Sigmoid colon (tissue), 4 donors: Measurements from ENCODE around the gene TNNC2.
"Not testable (repeated sequence)": the region's sequence is repeated elsewhere in the genome, so short reads cannot be mapped to it uniquely, and the experiment has no call there.

Experiments used
- POLR2A ChIP-seq, 2 donors: fragments of 450-650 bp; IDR thresholded peaks; one replicate each; pipeline ENCODE4 v1.6.1; 2016; ENCODE audit warnings: antibody characterized with exemption in 2 of 2, mild to moderate bottlenecking in 2 of 2, moderate library complexity in 2 of 2
- POLR2AphosphoS5 ChIP-seq, 4 donors: sonication (generic); formaldehyde crosslinking; IDR thresholded peaks; one replicate each; pipeline ENCODE4 v1.6.1; 2017; ENCODE audit warnings: antibody characterized with exemption in 4 of 4
- TF ChIP-seq, protein P1 (sequence below), 4 experiments: fragments of 450-650 bp in 3 of 4; fragments of 200-600 bp in 1 of 4; IDR thresholded peaks; one replicate each; pipeline ENCODE4 v1.5.1; 2016 to 2019; ENCODE audit warnings: antibody characterized with exemption in 4 of 4, mild to moderate bottlenecking in 3 of 4, moderate library complexity in 2 of 4

DNA sequence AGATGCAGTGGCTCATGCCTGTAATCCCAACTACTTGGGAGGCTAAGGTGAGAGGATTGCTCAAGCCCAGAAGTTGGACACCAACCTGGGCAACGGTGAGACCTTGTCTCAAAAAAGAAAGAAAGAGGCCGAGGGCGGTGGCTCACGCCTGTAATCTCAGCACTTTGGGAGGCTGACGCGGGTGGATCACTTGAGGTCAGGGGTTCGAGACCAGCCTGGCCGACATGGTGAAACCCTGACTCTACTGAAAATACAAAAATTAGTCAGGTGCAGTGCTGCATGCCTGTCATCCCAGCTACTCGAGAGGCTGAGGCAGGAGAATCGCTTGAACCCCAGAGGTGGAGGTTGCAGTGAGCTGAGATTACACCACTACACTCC is 47.0 kb upstream of the TNNC2 start:
- TF ChIP-seq POLR2A, POLR2AphosphoS5 (IDR thresholded peaks at IDR 0.05): not testable (repeated sequence)
- TF ChIP-seq, protein P1, sequence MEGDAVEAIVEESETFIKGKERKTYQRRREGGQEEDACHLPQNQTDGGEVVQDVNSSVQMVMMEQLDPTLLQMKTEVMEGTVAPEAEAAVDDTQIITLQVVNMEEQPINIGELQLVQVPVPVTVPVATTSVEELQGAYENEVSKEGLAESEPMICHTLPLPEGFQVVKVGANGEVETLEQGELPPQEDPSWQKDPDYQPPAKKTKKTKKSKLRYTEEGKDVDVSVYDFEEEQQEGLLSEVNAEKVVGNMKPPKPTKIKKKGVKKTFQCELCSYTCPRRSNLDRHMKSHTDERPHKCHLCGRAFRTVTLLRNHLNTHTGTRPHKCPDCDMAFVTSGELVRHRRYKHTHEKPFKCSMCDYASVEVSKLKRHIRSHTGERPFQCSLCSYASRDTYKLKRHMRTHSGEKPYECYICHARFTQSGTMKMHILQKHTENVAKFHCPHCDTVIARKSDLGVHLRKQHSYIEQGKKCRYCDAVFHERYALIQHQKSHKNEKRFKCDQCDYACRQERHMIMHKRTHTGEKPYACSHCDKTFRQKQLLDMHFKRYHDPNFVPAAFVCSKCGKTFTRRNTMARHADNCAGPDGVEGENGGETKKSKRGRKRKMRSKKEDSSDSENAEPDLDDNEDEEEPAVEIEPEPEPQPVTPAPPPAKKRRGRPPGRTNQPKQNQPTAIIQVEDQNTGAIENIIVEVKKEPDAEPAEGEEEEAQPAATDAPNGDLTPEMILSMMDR (IDR thresholded peaks at IDR 0.05) = not testable (repeated sequence)
